ENCODE results near the gene TYSND1. TPM values are rescaled to one million over a fixed set of nuclear protein-coding genes. Genes with fewer than 3 reads are reported as not detected.

TYSND1 gene
- polyA plus RNA-seq, 3 donors, result 8.6 to 11.2 (median 11.2) TPM

DNA sequence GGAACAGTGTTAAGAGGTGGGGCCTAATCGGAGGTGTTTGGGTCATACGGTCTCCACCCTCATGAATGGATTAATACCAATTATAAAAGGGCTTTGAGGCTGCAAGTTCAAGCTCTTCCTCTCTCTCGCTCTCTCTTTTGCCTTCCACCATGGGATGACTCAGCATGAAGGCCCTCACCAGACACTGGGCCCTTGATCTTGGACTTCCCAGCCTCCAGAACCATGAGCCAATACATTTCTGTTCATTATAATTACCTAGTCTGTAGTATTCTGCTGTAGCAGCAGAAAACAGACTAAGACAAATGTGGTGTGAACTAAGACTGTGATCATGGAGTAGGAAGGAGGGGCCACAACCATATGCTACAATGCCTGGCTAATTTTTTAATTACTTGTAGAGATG lies 21.6 kb downstream of the TYSND1 start:
- Mint-ChIP-seq H3K27ac (no peak overlapping the region), H3K4me1 (peaks cover 12% of the 10 kb centered on the region), H3K27me3 (ENCODE audit: low read depth in 3 of 3) (peaks cover 0 to 5% (median 5%) of the 10 kb centered on the region in 3 donors), H3K9me3 (peaks cover 2 to 9% (median 4%) of the 10 kb centered on the region in 7 donors), H3K4me3 (no peak overlapping the region), H3K36me3 (peaks cover 0 to 5% of the 10 kb centered on the region in 2 donors)
- intact Hi-C loops (cut with micrococcal nuclease), result no loop called here
- Histone ChIP-seq H3K4me2 (replicated peaks; ENCODE audit: extremely low read depth, low read length, poor library complexity, severe bottlenecking) (no peak overlapping the region), H3K27ac (ENCODE audit: low read depth in 1 of 2, low read length in 2 of 2) (no peak overlapping the region), H2AFZ (ENCODE audit: insufficient read depth, low read depth, low read length, poor library complexity, severe bottlenecking) (no peak overlapping the region), H3K4me1 (ENCODE audit: control insufficient read depth in 1 of 2, insufficient read depth in 2 of 2, low read length in 2 of 2) (peaks cover 0 to 3% of the 10 kb centered on the region in 2 donors), H3K27me3 (ENCODE audit: control insufficient read depth in 2 of 2, insufficient read depth in 2 of 2, low read length in 2 of 2) (no peaks in the 10 kb centered on the region), H3K36me3 (replicated peaks in 1 of 2; ENCODE audit: control insufficient read depth in 1 of 2, insufficient read depth in 2 of 2, low read length in 2 of 2) (no peaks in the 10 kb centered on the region), H3K9me3 (replicated peaks in 1 of 2; ENCODE audit: control insufficient read depth in 1 of 2, insufficient read depth in 1 of 2, low read length in 2 of 2) (peaks cover 0 to 5% of the 10 kb centered on the region in 2 donors), H4K20me1 (ENCODE audit: insufficient read depth, low read length) (no peaks in the 10 kb centered on the region), H3K4me3 (replicated peaks in 1 of 3; ENCODE audit: low read depth in 2 of 3, low read length in 3 of 3) (no peak overlapping the region), H3K79me2 (ENCODE audit: insufficient read depth, low read length) (no peaks in the 10 kb centered on the region), H3K9ac (ENCODE audit: insufficient read depth, low read length, poor library complexity, severe bottlenecking) (no peak overlapping the region)
- 81% methylated on average over 2 of the region's 3 CpGs for WGBS (ENCODE audit: insufficient coverage)
- TF ChIP-seq CTCF (IDR thresholded peaks at IDR 0.05), result no peak
- DNase-seq, result no peak

GRCh38 chr10:70124415-70124814 lies 22.1 kb downstream of the TYSND1 start:
- H3K79me2 ChIP-seq (ENCODE audit: insufficient read depth, low read length), result no peaks in the 10 kb centered on the region
- peaks cover 0 to 3% of the 10 kb centered on the region in 2 donors for H3K4me1 ChIP-seq (ENCODE audit: control insufficient read depth in 1 of 2, insufficient read depth in 2 of 2, low read length in 2 of 2)
- no peak overlapping the region for H3K4me3 ChIP-seq (replicated peaks in 1 of 3; ENCODE audit: low read depth in 2 of 3, low read length in 3 of 3)
- intact Hi-C loops (cut with micrococcal nuclease), result no loop called here
- Mint-ChIP-seq H3K4me1 (peaks cover 12% of the 10 kb centered on the region), H3K4me3 (no peak overlapping the region), H3K27ac (no peak overlapping the region), H3K9me3 (peaks cover 2 to 9% (median 4%) of the 10 kb centered on the region in 7 donors), H3K27me3 (ENCODE audit: low read depth in 3 of 3) (peaks cover 0 to 5% (median 3%) of the 10 kb centered on the region in 3 donors), H3K36me3 (peaks cover 0 to 7% of the 10 kb centered on the region in 2 donors)
- no peak for TF ChIP-seq CTCF (IDR thresholded peaks at IDR 0.05)
- H3K9me3 ChIP-seq (replicated peaks in 1 of 2; ENCODE audit: control insufficient read depth in 1 of 2, insufficient read depth in 1 of 2, low read length in 2 of 2), result peaks cover 0 to 5% of the 10 kb centered on the region in 2 donors
- no peaks in the 10 kb centered on the region for H3K36me3 ChIP-seq (replicated peaks in 1 of 2; ENCODE audit: control insufficient read depth in 1 of 2, insufficient read depth in 2 of 2, low read length in 2 of 2)
- no peak overlapping the region for H3K27ac ChIP-seq (ENCODE audit: low read depth in 1 of 2, low read length in 2 of 2)
- no peak overlapping the region for H3K4me2 ChIP-seq (replicated peaks; ENCODE audit: extremely low read depth, low read length, poor library complexity, severe bottlenecking)
- no peaks in the 10 kb centered on the region for H4K20me1 ChIP-seq (ENCODE audit: insufficient read depth, low read length)
- no peak for DNase-seq
- no peak overlapping the region for H3K9ac ChIP-seq (ENCODE audit: insufficient read depth, low read length, poor library complexity, severe bottlenecking)
- 100% methylated on average over 1 of the region's 1 CpG for WGBS (ENCODE audit: insufficient coverage)
- no peak overlapping the region for H2AFZ ChIP-seq (ENCODE audit: insufficient read depth, low read depth, low read length, poor library complexity, severe bottlenecking)
- no peaks in the 10 kb centered on the region for H3K27me3 ChIP-seq (ENCODE audit: control insufficient read depth in 2 of 2, insufficient read depth in 2 of 2, low read length in 2 of 2)
